Spleen (tissue), 11 donors: ENCODE measurements around the gene PRR35. TPM values are rescaled to one million over a fixed set of nuclear protein-coding genes. Genes with fewer than 3 reads are reported as not detected.

Experiments
- DNase-seq: peaks from one replicate; pipeline ENCODE4 v3.0.0-alpha.2; 2020
- H3K27ac ChIP-seq, 8 donors: fragments of 200-600 bp; sonication (generic) in 7 of 8; 1 replicate in 4 of 8; 2 replicates in 4 of 8; pipeline versions ENCODE4 v1.5.0 to v1.8.0; 2016 to 2021; ENCODE audit warnings: inconsistent platforms in 4 of 8, mild to moderate bottlenecking in 4 of 8, moderate library complexity in 1 of 8
- H3K27me3 ChIP-seq, 7 donors: fragments of 200-600 bp; sonication (generic) in 6 of 7; replicated peaks in 1 of 7; 1 replicate in 4 of 7; 2 replicates in 3 of 7; pipeline versions ENCODE4 v1.5.0 to v1.8.0; 2016 to 2021; ENCODE audit warnings: inconsistent platforms in 3 of 7, mild to moderate bottlenecking in 1 of 7
- H3K36me3 ChIP-seq, 6 donors: fragments of 200-600 bp; sonication (generic) in 5 of 6; 1 replicate in 4 of 6; 2 replicates in 2 of 6; pipeline versions ENCODE4 v1.5.0 to v1.8.0; 2016 to 2021; ENCODE audit warnings: inconsistent platforms in 2 of 6
- H3K4me1 ChIP-seq, 6 donors: fragments of 200-600 bp; sonication (generic) in 5 of 6; 1 replicate in 3 of 6; 2 replicates in 3 of 6; pipeline versions ENCODE4 v1.5.0 to v1.8.0; 2016 to 2021; ENCODE audit warnings: inconsistent platforms in 3 of 6
- H3K4me3 ChIP-seq, 8 donors: fragments of 200-600 bp; sonication (generic) in 7 of 8; 1 replicate in 4 of 8; 2 replicates in 4 of 8; pipeline versions ENCODE4 v1.5.0 to v1.8.0; 2016 to 2021; ENCODE audit warnings: inconsistent platforms in 4 of 8, mild to moderate bottlenecking in 4 of 8, moderate library complexity in 2 of 8
- H3K9me3 ChIP-seq, 8 donors: fragments of 200-600 bp; sonication (generic) in 7 of 8; 1 replicate in 4 of 8; 2 replicates in 4 of 8; pipeline versions ENCODE4 v1.5.0 to v1.8.0; 2016 to 2021; ENCODE audit warnings: inconsistent platforms in 4 of 8
- POLR2A ChIP-seq, 3 donors: fragments of 450-650 bp; IDR thresholded peaks; one replicate each; pipeline ENCODE4 v1.5.1; 2017; ENCODE audit warnings: antibody characterized with exemption in 3 of 3, mild to moderate bottlenecking in 1 of 3
- POLR2AphosphoS5 ChIP-seq, 3 donors: sonication (generic); formaldehyde crosslinking; IDR thresholded peaks; one replicate each; pipeline ENCODE4 v1.5.1; 2017; ENCODE audit warnings: antibody characterized with exemption in 3 of 3
- WGBS, 5 donors: extraction: QIAGEN DNeasy Blood & Tissue Kit in 3 of 5; methylation state at CpG; one replicate each; pipeline versions ENCODE4 v1.1.5 to v1.1.7; 2013 to 2018; 5-methylcytosine and 5-hydroxymethylcytosine counted together
- intact Hi-C: fragments of 100-400 bp; cut with DNase I; formaldehyde crosslinking; loops from one replicate; pipeline ENCODE4 v1.15.0; 2023; ENCODE audit warnings: low total_unique reads
- polyA plus RNA-seq, 3 donors: library from polyadenylated mRNA; stranded (reverse); fragments of 200-250 nt; gene quantifications; one replicate each; pipeline ENCODE4 v1.2.1, GENCODE V29; 2013
- total RNA-seq, 7 donors: library from RNA; depleted of rRNA in 3 of 7; stranded (reverse); fragments of >200 nt in 3 of 7; fragmentation: NEBNext Ultra II Directional in 4 of 7; extraction: Animal tissue kit (Norgen Biotek cat#: 25700) in 4 of 7; gene quantifications; one replicate each; pipeline versions ENCODE4 v1.1.0 to v1.2.1, GENCODE V29; 2016 to 2021
- TF ChIP-seq, protein P1 (sequence below), 11 experiments: fragments of 200-600 bp in 7 of 11; fragments of 450-650 bp in 4 of 11; sonication (generic) in 4 of 11; IDR thresholded peaks in 8 of 11; conservative IDR thresholded peaks in 3 of 11; 1 replicate in 7 of 11; 2 replicates in 4 of 11; pipeline versions ENCODE4 v1.4.0 to v1.8.0; 2016 to 2021; ENCODE audit warnings: antibody characterized with exemption in 11 of 11, inconsistent platforms in 4 of 11, mild to moderate bottlenecking in 1 of 11
- donor health status: healthy with polysubstance abuse.
- donor health status: DM: no; HTN: no; CAD: no; lungs with moderate emphysema.
- donor health status: DM: no; HTN: no; CAD: no.
- donor health status: Bipolar disorder and iron deficiency.
- donor health status: healthy.
- donor health status: DM: no; HTN: no; CAD: no.
- donor health status: DM: yes; HTN: yes; CAD: no.

Gene PRR35
- total and polyA plus RNA-seq, 10 donors: not detected

DNA sequence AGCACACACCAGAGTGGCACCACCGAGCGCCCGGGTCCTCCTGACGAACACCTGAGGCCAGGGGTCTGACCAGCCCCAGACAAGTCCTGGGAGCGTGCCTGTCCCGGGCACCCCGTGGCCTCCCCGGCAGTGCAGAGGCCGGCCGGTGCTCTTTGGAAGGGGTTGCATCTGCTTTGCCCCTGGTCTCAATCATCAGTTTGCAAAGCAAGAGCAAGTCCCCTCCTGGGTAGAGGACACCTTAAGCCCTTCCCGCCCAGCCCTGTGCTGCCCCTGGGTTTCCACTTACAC, 44.3 kb upstream of the PRR35 start:
- Histone ChIP-seq H3K4me3 (no peak overlapping the region), H3K4me1 (no peaks in the 10 kb centered on the region), H3K27ac (no peak overlapping the region), H3K9me3 (no peaks in the 10 kb centered on the region), H3K27me3 (no peaks in the 10 kb centered on the region), H3K36me3 (peaks cover 0 to 90% (median 44%) of the 10 kb centered on the region in 6 donors)
- peak in 1 of 3 donors; percentile 17 for TF ChIP-seq POLR2AphosphoS5 (IDR thresholded peaks at IDR 0.05)
- TF ChIP-seq, protein P1, sequence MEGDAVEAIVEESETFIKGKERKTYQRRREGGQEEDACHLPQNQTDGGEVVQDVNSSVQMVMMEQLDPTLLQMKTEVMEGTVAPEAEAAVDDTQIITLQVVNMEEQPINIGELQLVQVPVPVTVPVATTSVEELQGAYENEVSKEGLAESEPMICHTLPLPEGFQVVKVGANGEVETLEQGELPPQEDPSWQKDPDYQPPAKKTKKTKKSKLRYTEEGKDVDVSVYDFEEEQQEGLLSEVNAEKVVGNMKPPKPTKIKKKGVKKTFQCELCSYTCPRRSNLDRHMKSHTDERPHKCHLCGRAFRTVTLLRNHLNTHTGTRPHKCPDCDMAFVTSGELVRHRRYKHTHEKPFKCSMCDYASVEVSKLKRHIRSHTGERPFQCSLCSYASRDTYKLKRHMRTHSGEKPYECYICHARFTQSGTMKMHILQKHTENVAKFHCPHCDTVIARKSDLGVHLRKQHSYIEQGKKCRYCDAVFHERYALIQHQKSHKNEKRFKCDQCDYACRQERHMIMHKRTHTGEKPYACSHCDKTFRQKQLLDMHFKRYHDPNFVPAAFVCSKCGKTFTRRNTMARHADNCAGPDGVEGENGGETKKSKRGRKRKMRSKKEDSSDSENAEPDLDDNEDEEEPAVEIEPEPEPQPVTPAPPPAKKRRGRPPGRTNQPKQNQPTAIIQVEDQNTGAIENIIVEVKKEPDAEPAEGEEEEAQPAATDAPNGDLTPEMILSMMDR (IDR thresholded peaks at IDR 0.05 in 8 of 11, conservative IDR thresholded peaks at IDR 0.05 in 3 of 11): no peak
- intact Hi-C loops: no loop called here
- 92 to 98% (median 95%) methylated on average over 1 to 11 of the region's 11 CpGs for WGBS, 5 donors
- DNase-seq: no peak

DNA sequence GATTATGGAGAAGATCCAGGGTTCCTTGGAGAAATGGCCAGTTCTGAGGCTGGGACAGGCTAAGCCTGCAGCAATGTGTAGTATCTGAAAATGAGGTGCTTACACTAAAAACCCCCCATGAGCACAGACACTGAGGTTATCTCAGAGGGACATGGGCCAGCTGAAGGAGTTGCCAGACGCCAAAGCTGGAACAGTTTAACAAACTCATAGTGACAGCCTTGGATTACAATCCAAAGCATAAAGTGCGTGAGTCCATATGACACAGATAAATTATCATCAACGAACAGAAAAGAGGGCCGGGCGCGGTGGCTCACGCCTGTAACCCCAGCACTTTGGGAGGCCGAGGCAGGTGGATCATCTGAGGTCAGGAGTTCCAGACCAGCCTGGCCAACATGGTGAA, 43.9 kb upstream of the PRR35 start:
- DNase-seq: no peak
- Histone ChIP-seq H3K27ac (no peak overlapping the region), H3K4me3 (no peak overlapping the region), H3K4me1 (no peaks in the 10 kb centered on the region), H3K27me3 (no peaks in the 10 kb centered on the region), H3K36me3 (peaks cover 0 to 90% (median 45%) of the 10 kb centered on the region in 6 donors), H3K9me3 (no peaks in the 10 kb centered on the region)
- intact Hi-C loops: no loop called here
- TF ChIP-seq POLR2A (IDR thresholded peaks at IDR 0.05) (no peak), POLR2AphosphoS5 (IDR thresholded peaks at IDR 0.05) (no peak)
- TF ChIP-seq, protein P1 (IDR thresholded peaks at IDR 0.05 in 8 of 11, conservative IDR thresholded peaks at IDR 0.05 in 3 of 11): no peak
- WGBS, 5 donors: 92 to 98% (median 94%) methylated on average over 8 of the region's 8 CpGs

DNA sequence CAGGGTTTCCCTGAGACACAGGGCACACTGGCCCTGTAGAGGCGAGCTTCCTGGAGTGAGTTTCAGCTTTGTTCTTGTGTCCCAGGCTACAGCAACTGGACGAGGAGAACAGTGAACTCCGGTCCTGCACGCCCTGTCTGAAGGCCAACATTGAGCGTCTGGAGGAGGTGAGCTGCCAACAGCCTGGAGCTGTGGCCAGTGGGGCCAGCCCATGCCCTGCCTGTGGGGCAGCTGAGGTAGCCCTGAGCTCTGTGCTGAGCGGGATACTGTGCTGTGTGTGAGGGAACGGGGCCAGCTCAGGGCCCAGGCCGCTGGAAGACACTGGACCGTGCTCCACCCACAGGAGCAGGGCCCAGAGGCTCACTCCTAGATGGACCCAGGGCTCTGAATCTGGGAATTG, 41.3 kb upstream of the PRR35 start:
- Histone ChIP-seq H3K27ac (no peak overlapping the region), H3K36me3 (peaks cover 0 to 74% (median 45%) of the 10 kb centered on the region in 6 donors), H3K27me3 (no peaks in the 10 kb centered on the region), H3K4me3 (no peak overlapping the region), H3K9me3 (no peaks in the 10 kb centered on the region), H3K4me1 (peaks cover 0 to 15% (median 4%) of the 10 kb centered on the region in 6 donors)
- WGBS, 5 donors: 83 to 95% (median 93%) methylated on average over 9 of the region's 9 CpGs
- no peak for DNase-seq
- intact Hi-C loops: no loop called here
- TF ChIP-seq POLR2A (IDR thresholded peaks at IDR 0.05): no peak
- TF ChIP-seq POLR2AphosphoS5 (IDR thresholded peaks at IDR 0.05): no peak
- TF ChIP-seq, protein P1 (IDR thresholded peaks at IDR 0.05 in 8 of 11, conservative IDR thresholded peaks at IDR 0.05 in 3 of 11): no peak

DNA sequence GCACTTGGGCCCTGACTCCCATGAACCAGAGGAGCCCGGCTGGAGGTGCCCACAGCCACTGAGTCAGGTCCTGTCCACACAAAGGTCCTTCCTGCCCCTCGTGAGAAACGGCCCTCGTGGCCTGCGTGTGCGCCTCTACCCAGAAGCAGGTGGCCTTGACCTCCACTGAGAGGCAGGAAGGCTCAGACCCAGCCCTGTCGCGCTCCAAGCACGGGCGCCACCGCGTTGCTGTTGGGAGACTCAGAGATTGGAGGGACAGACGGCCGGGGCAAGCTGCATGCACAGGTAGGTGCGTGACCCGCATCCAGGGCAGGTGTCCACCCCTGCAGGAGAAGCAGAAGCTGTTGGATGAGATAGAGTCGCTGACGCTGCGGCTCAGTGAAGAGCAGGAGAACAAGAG, 40.8 kb upstream of the PRR35 start:
- H3K9me3 ChIP-seq: no peaks in the 10 kb centered on the region
- intact Hi-C loops: no loop called here
- peak; percentile 54 to 63 (median 62) for TF ChIP-seq POLR2AphosphoS5 (IDR thresholded peaks at IDR 0.05)
- no peak for TF ChIP-seq POLR2A (IDR thresholded peaks at IDR 0.05)
- DNase-seq: no peak
- peaks cover 0 to 20% (median 10%) of the 10 kb centered on the region in 6 donors for H3K4me1 ChIP-seq
- H3K4me3 ChIP-seq: no peak overlapping the region
- H3K27ac ChIP-seq: no peak overlapping the region
- no peaks in the 10 kb centered on the region for H3K27me3 ChIP-seq
- 82 to 91% (median 84%) methylated on average over 7 to 19 of the region's 19 CpGs for WGBS, 5 donors
- peaks cover 0 to 68% (median 45%) of the 10 kb centered on the region in 6 donors for H3K36me3 ChIP-seq
